ENCODE results near the gene ARFGAP1. TPM values are rescaled to one million over a fixed set of nuclear protein-coding genes. Genes with fewer than 3 reads are reported as not detected.

ARFGAP1 gene
- total and polyA plus RNA-seq, 2 of the 8 experiments (the other 6 are each of a cell fraction or from before 2014, with no cell fraction given), result 93.7 to 100 TPM

GRCh38 chr20:63301671-63302070, 29.1 kb downstream of the ARFGAP1 start:
- Histone ChIP-seq H3K36me3 (ENCODE audit: control insufficient read depth in 2 of 4, insufficient read depth in 4 of 4, low read length in 3 of 4) (no peaks in the 10 kb centered on the region), H3K23ac (ENCODE audit: insufficient read length) (no peak overlapping the region), H2BK12ac (ENCODE audit: low read depth, low read length) (no peak overlapping the region), H2BK20ac (ENCODE audit: low read length) (no peak overlapping the region), H3K14ac (ENCODE audit: insufficient read length) (no peak overlapping the region), H4K5ac (ENCODE audit: insufficient read length, low read depth, low read length) (no peak overlapping the region), H3K18ac (ENCODE audit: extremely low read depth, low read length) (no peak overlapping the region), H4K8ac (ENCODE audit: extremely low read depth, insufficient read depth, low read length) (no peak overlapping the region), H3K9ac (replicated peaks in 1 of 4; ENCODE audit: extremely low read depth in 1 of 4, low read depth in 3 of 4, low read length in 3 of 4) (no peak overlapping the region), H2BK15ac (ENCODE audit: low read length) (no peak overlapping the region), H3K4me1 (replicated peaks in 1 of 4; ENCODE audit: control insufficient read depth in 3 of 4, insufficient read depth in 4 of 4, low read length in 3 of 4) (peaks cover 0 to 3% (median 2%) of the 10 kb centered on the region in 4 experiments; a peak in 4 of 7 replicates), H4K91ac (replicated peaks; ENCODE audit: insufficient read length, low read length) (no peak overlapping the region), H3K79me1 (ENCODE audit: low read depth, low read length) (no peaks in the 10 kb centered on the region), H3K4me3 (ENCODE audit: extremely low read depth in 1 of 4, insufficient read depth in 2 of 4, low read depth in 3 of 4, low read length in 4 of 4) (no peak overlapping the region), H2BK120ac (replicated peaks; ENCODE audit: low read depth, low read length) (no peak overlapping the region), H3K27ac (ENCODE audit: low read depth, low read length) (no peak overlapping the region), H4K20me1 (replicated peaks in 1 of 2; ENCODE audit: control insufficient read depth in 1 of 2, insufficient read depth in 2 of 2, low read length in 2 of 2) (no peaks in the 10 kb centered on the region), H2BK5ac (ENCODE audit: low read depth, low read length) (no peak overlapping the region), H3K79me2 (ENCODE audit: control insufficient read depth in 1 of 2, insufficient read depth in 2 of 2, low read length in 2 of 2) (no peaks in the 10 kb centered on the region), H3K4ac (replicated peaks; ENCODE audit: insufficient read length, low read depth, low read length) (no peak overlapping the region), H2AK5ac (ENCODE audit: low read depth, low read length) (no peak overlapping the region), H3K4me2 (ENCODE audit: insufficient read depth in 1 of 2, low read depth in 2 of 2, low read length in 2 of 2) (no peak overlapping the region), H3K56ac (replicated peaks; ENCODE audit: insufficient read length, low read depth, low read length) (no peak overlapping the region), H3K9me3 (ENCODE audit: insufficient read depth in 2 of 2, low read depth in 1 of 2, low read length in 1 of 2) (no peaks in the 10 kb centered on the region), H2AFZ (ENCODE audit: low read length) (no peak overlapping the region), H3K23me2 (ENCODE audit: low read depth, low read length) (no peaks in the 10 kb centered on the region), H3K27me3 (replicated peaks in 1 of 4; ENCODE audit: control insufficient read depth in 3 of 4, extremely low read depth in 1 of 4, insufficient read depth in 3 of 4, low read length in 3 of 4) (peaks cover 0 to 4% (median 2%) of the 10 kb centered on the region in 4 experiments; a peak in 2 of 7 replicates)
- ChIA-PET CTCF (ENCODE audit: partially characterized antibody) (interaction anchor here (0.9 to 1.7 kb wide), 2 partner anchors 11 to 98 kb away, joined by 3 to 7 read pairs; no protein-coding TSS in a partner anchor), POLR2A (ENCODE audit: partially characterized antibody) (no interaction called here)
- 93% methylated on average over 1 of the region's 1 CpG; no CpG with 5 or more reads in 1 of the 2 experiments for WGBS, 2 experiments (ENCODE audit: extremely low coverage in 1 of 2, insufficient coverage in 1 of 2, insufficient read length in 1 of 2, insufficient replicate concordance in 2 of 2, low coverage in 1 of 2, low lambda C conversion rate in 2 of 2, missing lambda C conversion rate in 1 of 2)
- DNase-seq (ENCODE audit: low read depth in 1 of 2, low spot score in 2 of 2), result no peak
- no peak for FAIRE-seq
- TF ChIP-seq E2F6 (IDR thresholded peaks at IDR 0.05) (no peak), KDM5A (IDR thresholded peaks at IDR 0.05; ENCODE audit: low read length) (no peak), SIRT6 (IDR thresholded peaks at IDR 0.05; ENCODE audit: low read length) (no peak), SIX5 (IDR thresholded peaks at IDR 0.05; ENCODE audit: low read depth, low read length) (no peak), ATF3 (IDR thresholded peaks at IDR 0.05; ENCODE audit: insufficient read depth, low read depth, low read length) (no peak), MAFK (IDR thresholded peaks at IDR 0.05; ENCODE audit: low read depth, low read length) (no peak), BCL11A (IDR thresholded peaks at IDR 0.05; ENCODE audit: low read depth in 2 of 2, low read length in 2 of 2) (no peak), EP300 (IDR thresholded peaks at IDR 0.05; ENCODE audit: borderline replicate concordance in 1 of 2, low read depth in 2 of 2, low read length in 2 of 2) (no peak), HDAC6 (IDR thresholded peaks at IDR 0.05; ENCODE audit: low read depth, low read length) (no peak), RNF2 (IDR thresholded peaks at IDR 0.05; ENCODE audit: borderline replicate concordance, low read depth, low read length, missing control alignments, poor library complexity, severe bottlenecking) (no peak)
